AG09309 (cell line): ENCODE measurements around the gene REN.
A peak's percentile ranks its signal among the peaks of the same experiment; 100 is the strongest.

Experiments
- DNase-seq: peaks from one replicate; pipeline ENCODE4 v3.0.0-alpha.2; 2010; ENCODE audit warnings: low read depth
- H3K4me3 ChIP-seq: 2 replicates; pipeline ENCODE4 v1.5.1; 2011; ENCODE audit warnings: mild to moderate bottlenecking, low read depth, low read length, moderate library complexity; ENCODE audit not compliant: control insufficient read depth
- TF ChIP-seq, protein P1 (sequence below): IDR thresholded peaks from 2 replicates; pipeline ENCODE4 v1.5.1; 2011; ENCODE audit warnings: mild to moderate bottlenecking, low read depth, low read length, inconsistent platforms; ENCODE audit not compliant: insufficient read depth, control insufficient read depth; ENCODE audit errors: missing control alignments

REN gene

DNA sequence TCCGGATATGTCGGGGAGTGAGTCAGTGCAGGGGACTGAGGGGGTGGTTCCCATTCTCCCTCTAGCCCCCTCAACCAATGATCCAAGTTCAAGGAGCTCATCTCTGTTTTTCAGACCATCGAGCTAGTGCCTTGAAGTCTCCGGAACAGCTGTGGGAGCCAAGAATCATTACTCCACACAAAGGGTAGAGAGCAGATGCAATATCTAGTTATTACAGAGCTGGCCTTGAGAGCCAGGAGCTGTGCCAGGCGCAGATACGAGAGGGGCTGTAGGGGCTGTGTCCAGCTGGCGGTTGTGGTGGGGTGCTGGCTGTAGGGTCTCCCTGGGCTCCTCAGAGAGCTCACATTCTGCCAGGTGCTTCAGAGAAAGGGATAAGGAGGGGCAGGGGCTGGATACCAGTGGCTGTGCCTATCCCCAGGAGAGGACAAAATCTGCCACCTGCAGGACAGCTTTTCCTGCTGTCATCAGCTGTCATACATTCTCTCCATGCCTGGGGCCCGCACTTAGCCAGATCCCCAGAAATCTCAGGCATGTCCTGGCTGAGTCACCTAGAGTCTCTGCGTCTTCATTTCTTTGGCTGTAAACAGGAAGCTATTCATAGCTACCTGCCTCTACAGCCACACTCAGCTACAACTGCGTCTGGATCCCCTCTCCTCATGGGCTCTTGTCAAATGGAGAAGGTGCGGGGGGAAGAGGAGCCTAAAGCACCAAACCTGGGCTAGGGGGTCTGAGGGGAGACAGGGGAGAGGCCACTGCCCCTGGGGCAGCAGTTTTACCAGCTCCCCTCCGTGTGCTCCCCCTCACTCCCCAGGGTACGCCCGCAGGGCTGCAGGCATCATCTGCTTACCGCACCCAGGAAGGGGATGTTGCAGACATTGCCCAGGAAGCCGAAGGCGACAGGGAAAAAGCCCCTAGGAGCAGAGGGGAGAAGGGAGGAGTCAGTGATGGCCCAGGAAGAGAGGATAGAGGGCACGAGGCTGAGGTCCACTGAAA lies 32.5 kb upstream of the REN start:
- peak; percentile 32 for DNase-seq

DNA sequence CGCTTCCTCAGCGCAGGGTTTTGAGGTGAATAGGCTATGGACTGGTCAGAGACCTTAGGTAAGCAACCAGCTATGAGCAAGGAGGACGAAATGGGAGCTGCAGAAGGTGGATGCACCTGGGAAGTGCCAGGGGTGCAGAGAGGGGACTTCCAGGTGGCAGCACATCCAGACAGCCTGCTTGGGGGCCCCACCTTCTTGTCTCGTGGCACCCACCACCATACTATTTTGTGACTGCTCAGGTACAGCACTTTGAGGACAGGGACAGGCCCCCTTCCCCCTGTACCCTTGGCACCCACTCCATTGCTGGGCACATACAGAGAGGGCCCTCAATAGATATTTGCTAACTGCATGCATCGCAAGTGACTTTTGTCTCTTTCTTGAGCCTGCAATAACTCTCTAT lies 30.9 kb upstream of the REN start:
- TF ChIP-seq, protein P1, sequence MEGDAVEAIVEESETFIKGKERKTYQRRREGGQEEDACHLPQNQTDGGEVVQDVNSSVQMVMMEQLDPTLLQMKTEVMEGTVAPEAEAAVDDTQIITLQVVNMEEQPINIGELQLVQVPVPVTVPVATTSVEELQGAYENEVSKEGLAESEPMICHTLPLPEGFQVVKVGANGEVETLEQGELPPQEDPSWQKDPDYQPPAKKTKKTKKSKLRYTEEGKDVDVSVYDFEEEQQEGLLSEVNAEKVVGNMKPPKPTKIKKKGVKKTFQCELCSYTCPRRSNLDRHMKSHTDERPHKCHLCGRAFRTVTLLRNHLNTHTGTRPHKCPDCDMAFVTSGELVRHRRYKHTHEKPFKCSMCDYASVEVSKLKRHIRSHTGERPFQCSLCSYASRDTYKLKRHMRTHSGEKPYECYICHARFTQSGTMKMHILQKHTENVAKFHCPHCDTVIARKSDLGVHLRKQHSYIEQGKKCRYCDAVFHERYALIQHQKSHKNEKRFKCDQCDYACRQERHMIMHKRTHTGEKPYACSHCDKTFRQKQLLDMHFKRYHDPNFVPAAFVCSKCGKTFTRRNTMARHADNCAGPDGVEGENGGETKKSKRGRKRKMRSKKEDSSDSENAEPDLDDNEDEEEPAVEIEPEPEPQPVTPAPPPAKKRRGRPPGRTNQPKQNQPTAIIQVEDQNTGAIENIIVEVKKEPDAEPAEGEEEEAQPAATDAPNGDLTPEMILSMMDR = no peak
- no peak for DNase-seq
- no peak overlapping the region for H3K4me3 ChIP-seq

More for the DNA sequence above, 32.5 kb upstream of the REN start:
- no peak overlapping the region for H3K4me3 ChIP-seq
- TF ChIP-seq, protein P1 = peak; percentile 20

DNA sequence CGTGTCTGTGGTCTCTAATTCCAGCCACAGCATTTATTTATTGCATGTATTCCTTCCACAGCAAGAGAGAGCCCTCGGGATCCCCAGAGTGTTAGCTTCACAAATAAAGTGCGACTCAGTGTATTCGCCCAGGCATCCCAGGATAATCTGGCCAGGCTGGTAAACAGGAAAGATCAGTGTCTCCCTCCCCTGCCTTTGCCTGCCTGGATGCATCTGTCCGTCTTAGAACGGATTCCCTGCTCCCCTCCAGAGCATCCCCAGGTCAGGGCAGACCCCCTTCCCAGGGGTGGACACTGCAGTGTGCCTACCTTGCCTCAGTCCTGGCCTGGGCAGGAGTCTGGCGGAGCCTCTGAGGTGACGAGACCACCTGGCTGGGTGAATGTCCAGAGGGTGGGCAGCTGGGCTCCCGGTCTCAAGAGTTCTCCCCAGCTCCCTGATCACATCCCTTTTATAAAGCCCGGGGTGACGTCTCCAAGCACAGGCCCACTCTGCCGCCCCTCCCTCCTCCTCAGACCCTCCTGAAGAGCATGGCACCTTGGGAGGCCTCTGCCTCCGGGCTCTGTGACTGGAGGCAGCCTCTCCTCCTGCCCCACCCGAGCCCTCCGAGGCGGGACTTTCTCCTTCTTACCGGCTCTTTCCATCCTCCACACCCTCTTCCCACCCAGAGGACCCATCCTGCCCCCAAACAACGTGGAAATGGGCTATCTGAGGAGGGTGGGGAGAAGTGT lies 30.1 kb upstream of the REN start, which contains the start of gene KISS1:
Gene KISS1, minus strand, starts transcription at position 424 of the 728 bp plus-strand sequence. CDS start 3,615 bp downstream, outside the sequence.
- TF ChIP-seq, protein P1 = no peak
- H3K4me3 ChIP-seq = no peak within 1 kb of the TSS
- DNase-seq = no peak

DNA sequence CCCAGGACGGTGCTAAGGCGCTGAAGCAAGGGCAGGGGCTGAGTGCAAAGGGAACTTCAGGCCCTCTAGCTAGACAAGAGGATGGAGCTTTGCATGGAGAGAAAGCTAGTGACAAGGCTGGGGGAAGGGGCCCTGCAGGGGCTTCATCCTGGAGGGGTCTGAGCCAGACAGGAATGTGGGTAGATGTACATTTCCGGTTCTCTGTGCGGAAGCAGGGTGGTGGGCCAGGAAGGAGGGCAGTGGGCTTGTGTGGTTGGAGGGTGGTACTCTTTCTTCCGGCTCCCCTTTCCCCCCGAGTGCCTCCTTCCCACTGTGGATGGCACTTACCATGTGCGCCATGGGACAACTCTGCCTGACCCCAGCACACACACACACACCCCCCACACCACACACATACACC lies 28.6 kb upstream of the REN start:
- H3K4me3 ChIP-seq = no peak overlapping the region
- DNase-seq = no peak
- TF ChIP-seq, protein P1 = no peak

DNA sequence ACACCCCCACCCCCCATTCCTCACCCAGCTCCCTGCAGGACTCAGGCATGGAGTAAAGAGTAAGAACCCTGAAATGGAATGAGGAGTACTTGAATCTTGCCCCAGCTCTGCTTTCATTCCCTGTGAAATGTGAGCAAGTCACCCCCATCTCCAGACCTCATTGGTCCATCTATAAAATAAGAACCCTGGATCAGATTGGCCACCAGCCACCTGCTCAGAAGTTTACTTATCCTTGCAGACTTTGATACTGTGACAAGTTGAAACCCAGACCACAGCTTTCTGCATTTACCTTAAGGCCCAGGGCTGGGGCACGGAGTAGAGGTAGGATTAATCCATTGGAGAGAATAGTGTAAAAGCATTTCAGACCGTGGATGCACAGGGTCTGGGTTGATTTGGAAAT lies 27.9 kb upstream of the REN start:
- TF ChIP-seq, protein P1 = no peak
- DNase-seq = no peak
- H3K4me3 ChIP-seq = no peak overlapping the region

DNA sequence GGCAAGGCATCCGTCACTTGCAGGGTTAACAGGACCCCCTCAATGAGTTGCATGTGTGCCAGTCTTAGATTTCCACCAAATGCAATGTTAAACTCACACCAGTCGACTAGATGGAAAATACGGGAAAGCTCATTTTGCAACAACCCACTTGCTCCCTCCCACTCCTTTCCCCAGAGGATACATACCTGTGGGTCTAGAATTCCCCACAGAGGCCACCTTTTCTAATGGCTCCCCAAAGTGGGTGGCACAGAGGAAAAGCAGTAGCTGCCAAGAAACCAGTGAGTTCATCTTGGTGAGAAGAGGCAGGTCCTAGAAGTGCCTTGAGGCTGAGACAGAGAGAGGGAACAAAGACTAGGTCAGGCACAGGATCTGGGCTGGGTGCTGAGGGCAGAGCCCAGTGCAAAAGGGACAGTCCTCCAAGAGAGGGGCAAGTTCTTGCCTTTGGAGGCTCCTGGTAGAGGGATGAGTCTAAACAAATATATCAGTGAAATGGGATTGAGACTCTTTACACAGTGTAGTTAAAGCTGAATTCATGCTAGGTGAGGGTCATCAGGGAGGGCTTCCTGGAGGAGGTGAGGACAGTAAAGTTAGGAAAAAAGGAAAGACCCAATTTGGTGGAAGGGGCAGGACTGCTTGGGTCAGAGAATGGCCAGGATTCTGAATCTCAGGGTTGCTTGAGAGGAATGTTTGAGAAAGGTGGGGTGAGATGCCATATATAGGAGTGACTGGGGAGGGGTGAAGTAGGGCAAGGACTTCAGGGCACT lies 26.6 kb upstream of the REN start:
- no peak for DNase-seq
- TF ChIP-seq, protein P1 = no peak
- no peak overlapping the region for H3K4me3 ChIP-seq
